GM21423 (cell line): Measurements from ENCODE around the gene PIAS4.
"Not testable (repeated sequence)": the region's sequence is repeated elsewhere in the genome, so short reads cannot be mapped to it uniquely, and the experiment has no call there.

Source experiments
- ATAC-seq: cut with Tn5 transposase; IDR thresholded peaks from one replicate; pipeline ENCODE4 v1.9.1; 2021; ENCODE audit warnings: mild to moderate bottlenecking, moderate library complexity; ENCODE audit not compliant: unreplicated experiment

The PIAS4 gene, protein sequence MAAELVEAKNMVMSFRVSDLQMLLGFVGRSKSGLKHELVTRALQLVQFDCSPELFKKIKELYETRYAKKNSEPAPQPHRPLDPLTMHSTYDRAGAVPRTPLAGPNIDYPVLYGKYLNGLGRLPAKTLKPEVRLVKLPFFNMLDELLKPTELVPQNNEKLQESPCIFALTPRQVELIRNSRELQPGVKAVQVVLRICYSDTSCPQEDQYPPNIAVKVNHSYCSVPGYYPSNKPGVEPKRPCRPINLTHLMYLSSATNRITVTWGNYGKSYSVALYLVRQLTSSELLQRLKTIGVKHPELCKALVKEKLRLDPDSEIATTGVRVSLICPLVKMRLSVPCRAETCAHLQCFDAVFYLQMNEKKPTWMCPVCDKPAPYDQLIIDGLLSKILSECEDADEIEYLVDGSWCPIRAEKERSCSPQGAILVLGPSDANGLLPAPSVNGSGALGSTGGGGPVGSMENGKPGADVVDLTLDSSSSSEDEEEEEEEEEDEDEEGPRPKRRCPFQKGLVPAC

GRCh38 chr19:4007021-4007835 lies at the start of gene PIAS4:
TSS of gene PIAS4 (plus strand) at chr19:4007736. CDS start at chr19:4007761, 25 bp downstream.
- ATAC-seq = peak; percentile 83

GRCh38 chr19:3958836-3959765 lies 48.4 kb upstream of the PIAS4 start:
- ATAC-seq = no peak

DNA sequence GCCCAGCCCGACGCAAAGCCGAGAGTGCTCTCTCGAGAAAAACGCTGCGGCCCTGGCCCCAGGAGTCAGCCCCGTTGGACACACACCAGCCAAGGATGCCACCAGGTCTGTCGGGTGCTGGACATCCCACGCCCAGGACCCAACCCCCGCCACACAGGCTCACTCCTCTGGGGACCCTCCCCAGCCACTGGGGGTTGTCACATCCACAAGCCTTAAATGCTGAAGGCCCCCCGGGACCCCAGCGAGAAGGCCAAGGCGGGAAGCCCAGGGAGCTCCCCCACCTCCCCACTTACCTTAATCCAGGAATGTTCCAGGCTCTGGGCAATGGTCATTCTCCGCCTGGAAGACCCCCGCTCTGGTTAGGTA lies 47.8 kb upstream of the PIAS4 start:
- ATAC-seq = no peak

DNA sequence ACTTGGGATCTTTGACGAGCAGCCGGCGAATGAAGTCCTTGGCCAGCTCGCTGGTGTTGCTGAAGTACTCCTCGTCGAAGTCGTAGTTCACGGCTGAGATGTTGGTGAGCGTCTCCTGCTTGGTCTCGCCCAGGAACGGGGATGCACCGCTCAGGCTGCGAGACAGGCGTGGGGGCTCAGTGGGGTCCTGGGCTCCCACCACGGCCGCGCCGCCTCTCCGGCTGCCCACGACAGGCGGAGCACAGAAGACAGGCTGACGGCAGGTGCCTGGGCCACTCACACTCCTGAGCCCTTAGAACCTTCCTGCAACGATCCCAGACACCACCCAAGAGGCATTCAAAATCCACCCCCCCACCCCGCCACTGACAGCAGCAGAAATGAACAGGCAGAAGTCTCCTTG lies 46.5 kb upstream of the PIAS4 start:
- no peak for ATAC-seq

GRCh38 chr19:3963458-3964255 lies 43.9 kb upstream of the PIAS4 start:
- no peak for ATAC-seq

DNA sequence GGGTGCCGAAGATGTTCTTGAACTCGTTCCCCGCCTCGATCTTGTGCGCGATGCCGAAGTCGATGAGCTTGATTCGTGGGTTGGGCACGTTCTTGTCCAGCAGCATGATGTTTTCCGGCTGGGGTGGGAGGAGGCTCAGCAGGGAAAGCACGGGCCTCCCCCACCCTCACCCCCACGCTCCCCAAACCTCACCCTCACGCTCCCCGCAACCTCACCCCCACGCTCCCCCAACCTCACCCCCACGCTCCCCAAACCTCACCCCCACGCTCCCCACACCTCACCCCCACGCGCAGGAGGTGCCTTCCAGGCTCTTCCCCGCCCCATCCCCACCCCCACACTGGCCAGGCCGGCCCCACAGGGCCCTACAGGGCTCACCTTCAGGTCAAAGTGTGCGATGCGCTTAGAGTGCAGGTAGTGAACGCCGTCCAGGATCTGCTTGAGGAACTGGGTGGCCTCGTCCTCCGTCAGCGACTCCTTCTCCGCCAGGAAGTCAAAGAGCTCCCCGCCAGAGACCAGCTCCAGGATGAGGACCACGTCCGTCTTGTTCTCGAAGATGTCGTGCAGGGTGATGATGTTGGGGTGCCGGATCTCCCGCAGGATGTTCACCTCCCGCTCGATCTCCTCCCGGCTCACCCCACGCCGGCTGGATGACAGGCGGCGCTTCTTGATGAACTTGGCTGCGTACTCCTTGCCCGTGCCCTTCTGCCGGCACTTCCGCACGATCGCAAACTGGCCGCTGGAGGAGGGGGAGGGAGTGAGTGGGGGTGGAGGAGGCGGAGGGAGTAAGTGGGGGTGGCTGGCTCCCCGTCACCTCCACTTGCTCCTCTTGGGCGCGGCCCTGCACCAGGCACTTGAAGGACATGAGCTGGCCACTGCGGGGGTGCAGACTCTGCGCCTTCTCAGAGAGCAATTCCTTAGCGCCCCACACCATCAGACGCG lies 43.0 kb upstream of the PIAS4 start:
- no peak for ATAC-seq

- no peak for ATAC-seq
Measured at GRCh38 chr19:3966051-3967017, 41.2 kb upstream of the PIAS4 start.

- not testable (repeated sequence) for ATAC-seq
Measured at GRCh38 chr19:3967983-3968382, 39.6 kb upstream of the PIAS4 start.

DNA sequence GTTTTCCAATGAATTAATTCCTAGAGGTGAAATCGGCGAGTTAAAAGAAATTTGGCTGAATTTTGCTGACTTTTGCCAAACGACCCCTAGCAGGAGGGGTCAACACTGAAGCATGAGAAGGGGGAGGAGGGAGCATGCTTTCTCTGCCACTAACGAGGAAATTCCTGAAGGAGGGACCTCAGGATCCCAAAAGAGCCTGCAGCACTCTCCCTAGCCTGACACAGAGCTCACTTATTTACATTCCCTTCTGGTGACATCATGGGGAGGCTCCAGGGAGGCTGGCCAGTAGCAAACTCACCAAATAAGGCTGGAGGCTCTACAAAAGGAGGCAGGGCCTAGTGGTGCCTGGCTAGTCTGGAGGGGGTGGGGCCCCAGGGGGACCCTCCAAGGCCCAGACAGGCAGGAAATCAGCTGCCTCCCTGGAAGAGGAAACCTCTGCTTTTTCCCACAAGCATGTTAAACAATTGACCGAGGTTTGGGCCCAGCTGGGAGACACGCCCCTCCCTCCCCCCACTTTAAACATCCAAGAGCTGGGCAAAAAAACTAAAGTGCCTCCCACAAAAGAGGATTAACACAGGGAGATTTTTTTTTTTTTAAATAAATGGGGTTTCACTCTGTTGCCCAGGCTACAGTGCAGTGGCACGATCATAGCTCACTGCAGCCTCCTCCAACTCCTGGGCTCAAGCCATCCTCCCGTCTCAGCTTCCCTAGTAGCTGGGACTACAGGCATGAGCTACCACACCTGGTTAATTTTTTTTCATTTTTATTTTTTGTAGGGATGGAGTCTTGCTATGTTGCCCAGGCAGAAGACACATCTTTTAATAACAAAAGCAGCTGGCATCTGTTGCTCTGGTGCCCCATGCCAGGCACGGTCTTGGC lies 38.7 kb upstream of the PIAS4 start:
- ATAC-seq = no peak

DNA sequence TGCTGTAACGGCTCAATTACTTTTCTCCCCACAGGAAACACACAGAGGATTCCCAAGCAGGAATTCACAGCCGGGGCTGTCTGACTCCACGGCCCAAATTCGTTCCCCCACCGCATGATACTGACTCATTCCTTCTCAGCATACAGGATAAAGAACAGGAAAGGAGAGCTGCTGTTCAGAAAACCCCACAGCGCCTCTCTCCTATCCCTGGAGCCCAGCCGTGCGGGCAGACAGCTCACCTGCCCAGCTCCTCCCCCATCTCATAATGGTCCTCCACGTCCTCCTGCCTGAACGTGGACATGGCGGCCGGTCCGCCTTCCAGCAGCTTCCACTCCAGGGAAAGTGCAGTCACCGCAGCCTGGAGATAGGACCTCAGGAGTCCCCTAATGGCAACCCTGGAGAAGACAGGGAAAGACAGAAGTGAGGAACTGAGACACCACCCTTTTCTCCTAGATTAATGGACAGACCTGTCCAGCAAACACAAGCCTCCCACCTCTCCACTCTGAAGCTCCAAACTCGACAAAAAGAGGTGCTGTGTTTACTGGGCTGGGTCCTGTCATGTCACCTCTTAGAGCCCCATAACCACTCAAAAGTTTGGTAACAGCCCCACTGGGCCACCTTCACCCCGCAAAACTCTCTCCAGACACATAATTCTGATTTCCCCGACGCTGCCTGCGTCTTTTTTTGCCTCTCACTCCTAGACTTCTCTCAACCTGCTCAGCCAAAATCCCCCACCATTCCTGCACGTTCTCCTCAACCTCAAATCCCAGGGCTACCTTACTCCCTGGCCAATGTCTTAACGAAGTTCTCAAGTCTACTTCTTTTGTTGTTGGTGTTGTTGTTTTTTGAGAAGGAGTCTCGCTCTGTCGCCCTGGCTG lies 37.9 kb upstream of the PIAS4 start:
- no peak for ATAC-seq

- no peak for ATAC-seq
Measured at GRCh38 chr19:3970313-3970807, 37.2 kb upstream of the PIAS4 start.

- peak; percentile 91 for ATAC-seq
Measured at GRCh38 chr19:3970808-3971598, 36.5 kb upstream of the PIAS4 start, which contains the start of gene DAPK3. TSS of gene DAPK3 (minus strand) at chr19:3971099. CDS start at chr19:3969735, 1,364 bp downstream.

DNA sequence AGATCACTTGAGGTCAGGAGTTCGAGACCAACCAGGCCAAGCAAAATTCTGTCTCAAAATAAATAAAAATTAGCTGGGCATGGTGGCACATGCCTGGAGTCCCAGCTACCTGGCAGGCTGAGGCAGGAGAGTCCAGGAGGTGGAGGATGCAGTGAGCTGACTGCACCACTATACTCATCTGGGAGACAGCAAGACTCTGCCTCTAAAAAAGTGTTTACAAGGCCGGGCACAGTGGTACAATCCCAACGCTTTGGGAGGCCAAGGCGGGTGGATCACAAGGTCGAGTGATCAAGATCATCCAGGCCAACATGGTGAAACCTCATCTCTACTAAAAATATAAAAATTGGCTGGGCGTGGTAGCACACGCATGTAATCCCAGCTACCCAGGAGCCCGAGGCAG lies 32.4 kb upstream of the PIAS4 start:
- ATAC-seq = no peak

GRCh38 chr19:3975637-3976087 lies 31.9 kb upstream of the PIAS4 start:
- ATAC-seq = no peak
